ENCODE results near the gene KIF21B. TPM values are rescaled to one million over a fixed set of nuclear protein-coding genes. Genes with fewer than 3 reads are reported as not detected.
A peak's percentile ranks its signal among the peaks of the same experiment; 100 is the strongest.

The KIF21B gene
- total RNA-seq, 1 experiment from 2014 or later, result 0.66 TPM

GRCh38 chr1:200968469-200969410 lies 54.8 kb downstream of the KIF21B start:
- H3K4me3 ChIP-seq (ENCODE audit: low read length), result no peak overlapping the region
- H3K9me2 ChIP-seq (replicated peaks; ENCODE audit: low read length), result no peaks in the 10 kb centered on the region
- no peak overlapping the region for H3K27ac ChIP-seq (ENCODE audit: low read length)
- peaks cover 15% of the 10 kb centered on the region for H3K4me1 ChIP-seq (ENCODE audit: insufficient read depth, low read length)
- H3K9ac ChIP-seq (ENCODE audit: low read length), result no peak overlapping the region
- no peaks in the 10 kb centered on the region for H3K79me2 ChIP-seq (ENCODE audit: low read length)
- no TSS peak for BruUV-seq (replicated peaks)
- intact Hi-C loops (cut with micrococcal nuclease), result loop anchor here (2.0 kb wide), 1 partner anchor 78 kb away; no protein-coding TSS in a partner anchor
- ChIA-PET CTCF (interaction anchor here (1.0 kb wide), 1 partner anchor 89 kb away, joined by 15 read pairs; no protein-coding TSS in a partner anchor), POLR2A (ENCODE audit: unreplicated experiment) (no interaction called here)
- no peak overlapping the region for H2AFZ ChIP-seq (ENCODE audit: low read length)
- no peaks in the 10 kb centered on the region for H3K36me3 ChIP-seq (ENCODE audit: low read depth, low read length)
- no peaks in the 10 kb centered on the region for H3K9me3 ChIP-seq (ENCODE audit: low read length)
- H3K27me3 ChIP-seq (ENCODE audit: low read length), result 0 out of 2 replicates have a peak, but pooled peaks cover 8% of the 10 kb centered on the region
- no peak for ATAC-seq
- no peak for TF ChIP-seq EZH2phosphoT487 (IDR thresholded peaks at IDR 0.05; ENCODE audit: borderline replicate concordance, low read length)
- no peak for TF ChIP-seq EZH2 (IDR thresholded peaks at IDR 0.05; ENCODE audit: low read length, unreplicated experiment)
- TF ChIP-seq CTCF (conservative IDR thresholded peaks at IDR 0.05; ENCODE audit: low read depth, low read length), result no peak
- no peak overlapping the region for H3K4me2 ChIP-seq (ENCODE audit: low read length)
- H3F3A ChIP-seq (ENCODE audit: low read length, unreplicated experiment), result no peaks in the 10 kb centered on the region
- no peaks in the 10 kb centered on the region for H4K20me1 ChIP-seq (ENCODE audit: low read length)
- DNase-seq, result peak; percentile 44

GRCh38 chr1:200967693-200968468 lies 55.6 kb downstream of the KIF21B start:
- Histone ChIP-seq H3K27me3 (ENCODE audit: low read length) (0 out of 2 replicates have a peak, but pooled peaks cover 8% of the 10 kb centered on the region), H3K4me2 (ENCODE audit: low read length) (no peak overlapping the region), H3K9me2 (replicated peaks; ENCODE audit: low read length) (no peaks in the 10 kb centered on the region), H4K20me1 (ENCODE audit: low read length) (no peaks in the 10 kb centered on the region), H3K9ac (ENCODE audit: low read length) (no peak overlapping the region), H3K4me1 (ENCODE audit: insufficient read depth, low read length) (peaks cover 9% of the 10 kb centered on the region), H3K4me3 (ENCODE audit: low read length) (no peak overlapping the region), H3K36me3 (ENCODE audit: low read depth, low read length) (no peaks in the 10 kb centered on the region), H2AFZ (ENCODE audit: low read length) (no peak overlapping the region), H3K79me2 (ENCODE audit: low read length) (no peaks in the 10 kb centered on the region), H3K9me3 (ENCODE audit: low read length) (no peaks in the 10 kb centered on the region), H3K27ac (ENCODE audit: low read length) (no peak overlapping the region), H3F3A (ENCODE audit: low read length, unreplicated experiment) (no peaks in the 10 kb centered on the region)
- ChIA-PET CTCF (interaction anchor here (1.0 kb wide), 1 partner anchor 88 kb away, joined by 15 read pairs; no protein-coding TSS in a partner anchor), POLR2A (ENCODE audit: unreplicated experiment) (no interaction called here)
- ATAC-seq (no peak), DNase-seq (no peak)
- intact Hi-C loops (cut with micrococcal nuclease), result loop anchor here (2.0 kb wide), 1 partner anchor 77 kb away; no protein-coding TSS in a partner anchor
- BruUV-seq (replicated peaks), result no TSS peak
- no peak for TF ChIP-seq EZH2 (IDR thresholded peaks at IDR 0.05; ENCODE audit: low read length, unreplicated experiment)
- TF ChIP-seq CTCF (conservative IDR thresholded peaks at IDR 0.05; ENCODE audit: low read depth, low read length), result no peak
- no peak for TF ChIP-seq EZH2phosphoT487 (IDR thresholded peaks at IDR 0.05; ENCODE audit: borderline replicate concordance, low read length)

Data from PC-3 (cell line).